Caco-2 (cell line): ENCODE data around the gene SPATA6. TPM values are rescaled to one million over a fixed set of nuclear protein-coding genes. Genes with fewer than 3 reads are reported as not detected.
"Not testable (repeated sequence)": the region's sequence is repeated elsewhere in the genome, so short reads cannot be mapped to it uniquely, and the experiment has no call there.

Source experiments
- BruUV-seq: library from RNA; stranded (reverse); fragments of 400-500 nt; replicated peaks from 2 replicates; lab custom pipeline; 2021; lab: Mats Ljungman, UMichigan
- CTCF ChIA-PET: fragments of 300-600 bp; sonication (Branson Sonifier 250); formaldehyde crosslinking; loops from one replicate; lab custom pipeline; 2022; ENCODE audit warnings: antibody characterized with exemption; lab: Charles Lee
- POLR2A ChIA-PET: fragments of 300-600 bp; sonication (Branson Sonifier 250); formaldehyde crosslinking; loops from one replicate; lab custom pipeline; 2022; ENCODE audit warnings: antibody characterized with exemption; lab: Charles Lee
- DNase-seq, 2 experiments: peaks; one replicate each; pipeline versions ENCODE4 v3.0.0 to v3.0.0-alpha.2; 2020 to 2022
- H3K27me3 ChIP-seq: replicated peaks from 2 replicates; pipeline ENCODE4 v1.6.0; 2011; ENCODE audit warnings: low read length; ENCODE audit not compliant: control insufficient read depth, insufficient read depth
- H3K36me3 ChIP-seq: 2 replicates; pipeline ENCODE4 v1.5.1; 2011; ENCODE audit warnings: low read length; ENCODE audit not compliant: control insufficient read depth, insufficient read depth
- H3K4me1 ChIP-seq: fragments of 250-450 bp; sonication (Bioruptor Pico); 2 replicates; pipeline ENCODE4 v1.5.1; 2020; ENCODE audit warnings: mild to moderate bottlenecking
- H3K4me3 ChIP-seq: 2 replicates; pipeline ENCODE4 v1.5.1; 2011; ENCODE audit warnings: low read depth, mild to moderate bottlenecking, control low read depth, low read length
- H3K9me3 ChIP-seq: fragments of 250-450 bp; sonication (Bioruptor Pico); 2 replicates; pipeline ENCODE4 v1.5.1; 2020; ENCODE audit warnings: mild to moderate bottlenecking, moderate library complexity
- H3K27ac Mint-ChIP-seq: one replicate; pipeline ENCODE4 v1.8.0; 2022; ENCODE audit warnings: mixed read lengths; ENCODE audit not compliant: unreplicated experiment
- H3K27me3 Mint-ChIP-seq: one replicate; pipeline ENCODE4 v1.8.0; 2022; ENCODE audit warnings: mixed read lengths; ENCODE audit not compliant: insufficient read depth, unreplicated experiment
- H3K36me3 Mint-ChIP-seq: one replicate; pipeline ENCODE4 v1.8.0; 2022; ENCODE audit warnings: mild to moderate bottlenecking, mixed read lengths; ENCODE audit not compliant: insufficient read depth, unreplicated experiment
- H3K4me1 Mint-ChIP-seq: one replicate; pipeline ENCODE4 v1.8.0; 2022; ENCODE audit warnings: low read depth, mixed read lengths; ENCODE audit not compliant: unreplicated experiment
- H3K4me3 Mint-ChIP-seq: one replicate; pipeline ENCODE4 v1.8.0; 2022; ENCODE audit warnings: mild to moderate bottlenecking, moderate library complexity, mixed read lengths; ENCODE audit not compliant: unreplicated experiment
- H3K9me3 Mint-ChIP-seq: one replicate; pipeline ENCODE4 v1.8.0; 2022; ENCODE audit warnings: mixed read lengths; ENCODE audit not compliant: unreplicated experiment
- intact Hi-C: fragments of 100-400 bp; cut with micrococcal nuclease; formaldehyde crosslinking; loops from one replicate; pipeline ENCODE4 v1.10.0; 2022; ENCODE audit not compliant: unreplicated experiment
- total RNA-seq: library from RNA; stranded (reverse); gene quantifications from 2 replicates; pipeline ENCODE4 v1.2.3, GENCODE V29; 2022
- TF ChIP-seq, protein P1 (sequence below), 2 experiments: fragments of 200-600 bp in 1 of 2; IDR thresholded peaks; 1 replicate in 1 of 2; 2 replicates in 1 of 2; pipeline versions ENCODE4 v1.5.1 to v1.8.0; 2011 to 2022; ENCODE audit warnings: antibody characterized with exemption in 1 of 2, control low read depth in 1 of 2, inconsistent platforms in 1 of 2, low read depth in 1 of 2, low read length in 1 of 2, mild to moderate bottlenecking in 1 of 2, moderate library complexity in 1 of 2; ENCODE audit not compliant: insufficient read depth in 1 of 2, severe bottlenecking in 1 of 2, unreplicated experiment in 1 of 2

Gene SPATA6
- total RNA-seq, 1 experiment from 2014 or later: 1.8 TPM

DNA sequence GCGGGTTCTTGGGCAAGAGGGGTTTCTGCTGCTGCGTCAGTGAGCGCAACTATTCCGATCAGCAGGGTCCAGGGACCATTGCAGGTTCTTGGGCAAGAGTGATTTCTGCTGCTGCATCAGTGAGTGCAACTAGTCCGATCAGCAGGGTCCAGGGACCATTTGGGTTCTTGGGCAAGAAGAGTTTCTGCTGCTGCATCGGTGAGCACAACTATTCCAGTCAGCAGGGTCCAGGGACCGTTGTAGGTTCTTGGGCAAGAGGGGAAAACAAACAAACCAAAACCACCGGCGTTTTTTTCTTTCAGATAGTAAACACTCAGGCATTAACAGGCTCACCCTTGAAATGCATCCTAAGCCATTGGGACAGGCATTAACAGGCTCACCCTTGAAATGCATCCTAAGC lies 32.6 kb downstream of the SPATA6 start:
- no peak overlapping the region for H3K4me3 ChIP-seq
- Mint-ChIP-seq H3K9me3 (peaks cover 12% of the 10 kb centered on the region), H3K36me3 (no peaks in the 10 kb centered on the region), H3K27me3 (no peaks in the 10 kb centered on the region), H3K27ac (no peak overlapping the region), H3K4me3 (no peak overlapping the region), H3K4me1 (no peaks in the 10 kb centered on the region)
- POLR2A ChIA-PET: no interaction called here
- TF ChIP-seq, protein P1, sequence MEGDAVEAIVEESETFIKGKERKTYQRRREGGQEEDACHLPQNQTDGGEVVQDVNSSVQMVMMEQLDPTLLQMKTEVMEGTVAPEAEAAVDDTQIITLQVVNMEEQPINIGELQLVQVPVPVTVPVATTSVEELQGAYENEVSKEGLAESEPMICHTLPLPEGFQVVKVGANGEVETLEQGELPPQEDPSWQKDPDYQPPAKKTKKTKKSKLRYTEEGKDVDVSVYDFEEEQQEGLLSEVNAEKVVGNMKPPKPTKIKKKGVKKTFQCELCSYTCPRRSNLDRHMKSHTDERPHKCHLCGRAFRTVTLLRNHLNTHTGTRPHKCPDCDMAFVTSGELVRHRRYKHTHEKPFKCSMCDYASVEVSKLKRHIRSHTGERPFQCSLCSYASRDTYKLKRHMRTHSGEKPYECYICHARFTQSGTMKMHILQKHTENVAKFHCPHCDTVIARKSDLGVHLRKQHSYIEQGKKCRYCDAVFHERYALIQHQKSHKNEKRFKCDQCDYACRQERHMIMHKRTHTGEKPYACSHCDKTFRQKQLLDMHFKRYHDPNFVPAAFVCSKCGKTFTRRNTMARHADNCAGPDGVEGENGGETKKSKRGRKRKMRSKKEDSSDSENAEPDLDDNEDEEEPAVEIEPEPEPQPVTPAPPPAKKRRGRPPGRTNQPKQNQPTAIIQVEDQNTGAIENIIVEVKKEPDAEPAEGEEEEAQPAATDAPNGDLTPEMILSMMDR (IDR thresholded peaks at IDR 0.05; ENCODE audit: insufficient read depth in 1 of 2, low read depth in 1 of 2, low read length in 1 of 2, severe bottlenecking in 1 of 2, unreplicated experiment in 1 of 2): no peak
- no peaks in the 10 kb centered on the region for H3K27me3 ChIP-seq
- no peaks in the 10 kb centered on the region for H3K9me3 ChIP-seq
- intact Hi-C loops: no loop called here
- CTCF ChIA-PET: no interaction called here
- BruUV-seq: no TSS peak
- H3K4me1 ChIP-seq: no peaks in the 10 kb centered on the region
- DNase-seq: no peak
- no peaks in the 10 kb centered on the region for H3K36me3 ChIP-seq

DNA sequence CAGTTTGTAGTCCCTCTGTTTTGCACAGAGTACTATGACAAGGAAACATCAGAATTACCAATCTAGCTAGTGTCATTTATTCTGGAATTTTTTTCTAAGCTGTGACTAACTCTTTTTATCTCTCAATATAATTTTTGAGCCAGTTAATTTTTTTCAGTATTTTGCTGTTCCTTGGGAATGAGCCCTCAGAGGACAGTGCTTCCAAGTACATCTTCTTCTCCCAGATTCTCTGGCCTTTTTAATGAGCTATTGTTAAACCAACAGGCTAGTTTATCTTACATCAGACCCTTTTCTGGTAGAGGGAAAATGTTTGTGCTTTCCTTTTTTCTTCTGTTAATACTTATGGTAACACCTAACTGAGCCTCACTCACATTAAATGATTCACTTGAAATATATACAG lies 34.6 kb downstream of the SPATA6 start:
- H3K4me1 ChIP-seq, BruUV-seq, H3K36me3 Mint-ChIP-seq, POLR2A ChIA-PET, H3K27me3 ChIP-seq, CTCF ChIA-PET, H3K4me3 ChIP-seq, intact Hi-C loops, H3K4me3 Mint-ChIP-seq, H3K27me3 Mint-ChIP-seq, H3K4me1 Mint-ChIP-seq, H3K27ac Mint-ChIP-seq, H3K9me3 ChIP-seq, H3K9me3 Mint-ChIP-seq, H3K36me3 ChIP-seq, DNase-seq: not testable (repeated sequence)

DNA sequence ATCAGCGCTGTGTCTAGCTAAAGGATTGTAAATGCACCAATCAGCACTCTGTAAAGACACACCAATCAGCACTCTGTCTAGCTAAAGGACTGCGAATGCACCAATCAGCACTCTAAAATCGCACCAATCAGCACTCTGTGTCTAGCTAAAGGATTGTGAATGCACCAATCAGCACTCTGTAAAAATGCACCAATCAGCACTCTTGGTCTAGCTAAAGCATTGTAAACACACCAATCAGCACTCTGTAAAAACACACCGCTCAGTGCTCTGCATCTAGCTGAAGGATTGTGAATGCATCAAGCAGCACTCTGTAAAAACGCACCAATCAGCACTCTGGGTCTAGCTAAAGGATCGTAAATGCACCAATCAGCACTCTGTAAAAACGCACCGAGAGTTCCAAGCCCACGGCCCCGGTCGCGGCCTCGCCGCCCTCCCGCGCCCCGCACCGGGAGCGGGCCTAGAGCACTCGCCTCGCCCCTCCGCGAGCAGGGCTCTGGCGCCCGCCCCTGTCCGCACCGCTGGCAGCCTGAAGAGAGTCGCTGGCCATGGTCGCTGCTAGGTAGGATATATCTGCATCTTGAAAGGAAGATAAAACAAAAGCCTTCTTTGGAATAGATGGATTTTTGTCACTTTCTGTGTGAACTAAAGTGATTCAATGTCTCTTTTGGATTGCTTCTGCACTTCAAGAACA lies 36.5 kb downstream of the SPATA6 start:
- H3K4me3 ChIP-seq, CTCF ChIA-PET, POLR2A ChIA-PET, H3K9me3 ChIP-seq, H3K27me3 ChIP-seq, intact Hi-C loops, H3K4me1 Mint-ChIP-seq, H3K36me3 ChIP-seq, H3K9me3 Mint-ChIP-seq, H3K4me3 Mint-ChIP-seq, BruUV-seq, DNase-seq, H3K27me3 Mint-ChIP-seq, H3K27ac Mint-ChIP-seq, H3K36me3 Mint-ChIP-seq, H3K4me1 ChIP-seq: not testable (repeated sequence)

DNA sequence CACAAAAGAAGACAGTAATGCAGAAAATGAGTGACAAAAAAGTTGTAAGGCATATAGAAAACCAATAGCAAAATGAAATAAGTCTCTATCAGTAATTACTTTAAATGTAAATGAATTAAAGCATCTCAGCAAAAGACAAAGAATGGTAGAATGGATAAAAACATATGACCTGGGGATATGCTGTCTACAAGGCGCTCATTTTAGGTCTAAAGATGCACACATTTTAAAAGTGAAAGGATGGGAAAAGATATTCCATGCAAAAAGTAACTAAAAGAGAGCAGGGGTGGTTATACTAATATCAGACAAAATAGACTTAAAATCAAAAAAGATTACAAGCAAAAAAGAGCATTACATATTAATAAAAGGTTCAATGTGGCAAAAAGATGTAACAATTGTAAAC lies 41.2 kb downstream of the SPATA6 start:
- no peak overlapping the region for H3K4me3 Mint-ChIP-seq
- H3K36me3 Mint-ChIP-seq: no peaks in the 10 kb centered on the region
- Histone ChIP-seq H3K9me3 (no peaks in the 10 kb centered on the region), H3K4me3 (no peak overlapping the region), H3K4me1 (no peaks in the 10 kb centered on the region), H3K27me3 (no peaks in the 10 kb centered on the region), H3K36me3 (no peaks in the 10 kb centered on the region)
- no peak for DNase-seq
- TF ChIP-seq, protein P1 (IDR thresholded peaks at IDR 0.05; ENCODE audit: insufficient read depth in 1 of 2, low read depth in 1 of 2, low read length in 1 of 2, severe bottlenecking in 1 of 2, unreplicated experiment in 1 of 2): no peak
- H3K9me3 Mint-ChIP-seq: no peaks in the 10 kb centered on the region
- POLR2A ChIA-PET: no interaction called here
- peaks cover 3% of the 10 kb centered on the region for H3K27me3 Mint-ChIP-seq
- intact Hi-C loops: no loop called here
- BruUV-seq: no TSS peak
- H3K27ac Mint-ChIP-seq: no peak overlapping the region
- no peaks in the 10 kb centered on the region for H3K4me1 Mint-ChIP-seq
- CTCF ChIA-PET: no interaction called here
